GM12801 (cell line): ENCODE data around the gene ANKLE2.

Source experiments
- CTCF ChIP-seq: IDR thresholded peaks from one replicate; pipeline ENCODE4 v1.5.1; 2011; ENCODE audit warnings: control low read depth; ENCODE audit not compliant: insufficient read length; ENCODE audit errors: extremely low read depth

Gene ANKLE2

GRCh38 chr12:132735496-132735895 is 26.1 kb downstream of the ANKLE2 start:
- no peak for TF ChIP-seq CTCF

GRCh38 chr12:132734206-132734605 is 27.4 kb downstream of the ANKLE2 start:
- no peak for TF ChIP-seq CTCF

GRCh38 chr12:132731574-132731973 is 30.1 kb downstream of the ANKLE2 start:
- TF ChIP-seq CTCF: no peak

GRCh38 chr12:132730353-132730752 is 31.3 kb downstream of the ANKLE2 start:
- no peak for TF ChIP-seq CTCF

- no peak for TF ChIP-seq CTCF
Observed at GRCh38 chr12:132729541-132730320, 31.9 kb downstream of the ANKLE2 start.

- no peak for TF ChIP-seq CTCF
Observed at GRCh38 chr12:132728502-132728901, 33.1 kb downstream of the ANKLE2 start.

- TF ChIP-seq CTCF: no peak
Observed at GRCh38 chr12:132727091-132727794, 34.4 kb downstream of the ANKLE2 start.
